ENCODE results near the gene RFTN1. TPM values are rescaled to one million over a fixed set of nuclear protein-coding genes. Genes with fewer than 3 reads are reported as not detected.

The RFTN1 gene
- total and polyA plus RNA-seq, 2 of the 8 experiments (the other 6 are each of a cell fraction or from before 2014, with no cell fraction given): 4.6 to 6.7 TPM

- Histone ChIP-seq H3K9me3 (ENCODE audit: insufficient read depth in 2 of 2, low read depth in 1 of 2, low read length in 1 of 2) (no peaks in the 10 kb centered on the region), H3K14ac (ENCODE audit: insufficient read length) (no peak overlapping the region), H4K20me1 (replicated peaks in 1 of 2; ENCODE audit: control insufficient read depth in 1 of 2, insufficient read depth in 2 of 2, low read length in 2 of 2) (peaks cover 0 to 2% of the 10 kb centered on the region in 2 experiments), H3K36me3 (ENCODE audit: control insufficient read depth in 2 of 4, insufficient read depth in 4 of 4, low read length in 3 of 4) (peaks cover 0 to 8% (median 0%) of the 10 kb centered on the region in 4 experiments; a peak in 3 of 8 replicates), H3K23ac (ENCODE audit: insufficient read length) (no peak overlapping the region), H4K8ac (ENCODE audit: extremely low read depth, insufficient read depth, low read length) (no peak overlapping the region), H2AK5ac (ENCODE audit: low read depth, low read length) (no peak overlapping the region), H3K27me3 (replicated peaks in 1 of 4; ENCODE audit: control insufficient read depth in 3 of 4, extremely low read depth in 1 of 4, insufficient read depth in 3 of 4, low read length in 3 of 4) (no peaks in the 10 kb centered on the region), H4K5ac (ENCODE audit: insufficient read length, low read depth, low read length) (no peak overlapping the region), H3K9ac (replicated peaks in 1 of 4; ENCODE audit: extremely low read depth in 1 of 4, low read depth in 3 of 4, low read length in 3 of 4) (no peak overlapping the region), H3K56ac (replicated peaks; ENCODE audit: insufficient read length, low read depth, low read length) (no peak overlapping the region), H3K4ac (replicated peaks; ENCODE audit: insufficient read length, low read depth, low read length) (no peak overlapping the region), H2BK120ac (replicated peaks; ENCODE audit: low read depth, low read length) (no peak overlapping the region), H2AFZ (ENCODE audit: low read length) (no peak overlapping the region), H2BK15ac (ENCODE audit: low read length) (no peak overlapping the region), H3K79me2 (ENCODE audit: control insufficient read depth in 1 of 2, insufficient read depth in 2 of 2, low read length in 2 of 2) (no peaks in the 10 kb centered on the region), H3K23me2 (ENCODE audit: low read depth, low read length) (no peaks in the 10 kb centered on the region), H3K79me1 (ENCODE audit: low read depth, low read length) (no peaks in the 10 kb centered on the region), H3K4me1 (replicated peaks in 1 of 4; ENCODE audit: control insufficient read depth in 3 of 4, insufficient read depth in 4 of 4, low read length in 3 of 4) (peaks cover 0 to 15% (median 4%) of the 10 kb centered on the region in 4 experiments; a peak in 5 of 7 replicates), H3K4me3 (ENCODE audit: extremely low read depth in 1 of 4, insufficient read depth in 2 of 4, low read depth in 3 of 4, low read length in 4 of 4) (no peak overlapping the region), H4K91ac (replicated peaks; ENCODE audit: insufficient read length, low read length) (no peak overlapping the region), H2BK12ac (ENCODE audit: low read depth, low read length) (no peak overlapping the region), H2BK20ac (ENCODE audit: low read length) (no peak overlapping the region), H3K18ac (ENCODE audit: extremely low read depth, low read length) (no peak overlapping the region), H3K27ac (ENCODE audit: low read depth, low read length) (no peak overlapping the region), H2BK5ac (ENCODE audit: low read depth, low read length) (no peak overlapping the region), H3K4me2 (ENCODE audit: insufficient read depth in 1 of 2, low read depth in 2 of 2, low read length in 2 of 2) (no peak overlapping the region)
- DNase-seq (ENCODE audit: low read depth in 1 of 2, low spot score in 2 of 2) (no peak), FAIRE-seq (no peak)
- 75% methylated on average over 2 of the region's 2 CpGs; no CpG with 5 or more reads in 1 of the 2 experiments for WGBS, 2 experiments (ENCODE audit: extremely low coverage in 1 of 2, insufficient coverage in 1 of 2, insufficient read length in 1 of 2, insufficient replicate concordance in 2 of 2, low coverage in 1 of 2, low lambda C conversion rate in 2 of 2, missing lambda C conversion rate in 1 of 2)
- CTCF ChIA-PET (ENCODE audit: partially characterized antibody): interaction anchor here (0.6 to 1.7 kb wide), 3 partner anchors 17 to 125 kb away, joined by 3 to 7 read pairs (median 5); no protein-coding TSS in a partner anchor
- POLR2A ChIA-PET (ENCODE audit: partially characterized antibody): no interaction called here
- TF ChIP-seq KDM4A (IDR thresholded peaks at IDR 0.05; ENCODE audit: low read depth, low read length, severe bottlenecking) (no peak), MAFK (IDR thresholded peaks at IDR 0.05; ENCODE audit: low read depth, low read length) (peak; percentile 69), BACH1 (IDR thresholded peaks at IDR 0.05; ENCODE audit: low read length) (peak; percentile 91)
These were observed 163.4 kb downstream of the RFTN1 start for GRCh38 chr3:16349986-16350596.

All from H1 (cell line).